Esophagus muscularis mucosa (tissue), 4 donors: ENCODE results near the gene COL5A1. TPM values are rescaled to one million over a fixed set of nuclear protein-coding genes. Genes with fewer than 3 reads are reported as not detected.

Experiments used
- DNase-seq: peaks from one replicate; pipeline ENCODE4 v3.0.0-alpha.2; 2017; ENCODE audit errors: extremely low spot score
- H3K27ac ChIP-seq, 4 donors: fragments of 200-600 bp; sonication (generic); replicated peaks in 1 of 4; 1 replicate in 3 of 4; 2 replicates in 1 of 4; pipeline ENCODE4 v1.5.1; 2016 to 2019; ENCODE audit warnings: mild to moderate bottlenecking in 1 of 4
- H3K27me3 ChIP-seq, 4 donors: fragments of 200-600 bp; sonication (generic); one replicate each; pipeline versions ENCODE4 v1.5.1 to v1.6.0; 2016 to 2019
- H3K36me3 ChIP-seq, 4 donors: fragments of 200-600 bp; sonication (generic); one replicate each; pipeline ENCODE4 v1.5.1; 2016 to 2019
- H3K4me1 ChIP-seq, 4 donors: fragments of 200-600 bp; sonication (generic); one replicate each; pipeline ENCODE4 v1.5.1; 2016 to 2019
- H3K4me3 ChIP-seq, 4 donors: fragments of 200-600 bp; sonication (generic); 1 replicate in 2 of 4; 2 replicates in 2 of 4; pipeline ENCODE4 v1.5.1; 2016 to 2019; ENCODE audit warnings: mild to moderate bottlenecking in 4 of 4, moderate library complexity in 1 of 4
- H3K9me3 ChIP-seq, 4 donors: fragments of 200-600 bp; sonication (generic); 1 replicate in 3 of 4; 2 replicates in 1 of 4; pipeline ENCODE4 v1.5.1; 2016 to 2019
- EP300 ChIP-seq: sonication (generic); formaldehyde crosslinking; IDR thresholded peaks from one replicate; pipeline ENCODE4 v1.6.1; 2017; ENCODE audit warnings: antibody characterized with exemption
- POLR2A ChIP-seq: fragments of 450-650 bp; IDR thresholded peaks from one replicate; pipeline ENCODE4 v1.6.1; 2017; ENCODE audit warnings: antibody characterized with exemption, moderate library complexity, mild to moderate bottlenecking, low read depth
- POLR2AphosphoS5 ChIP-seq, 2 donors: sonication (generic); formaldehyde crosslinking; IDR thresholded peaks; one replicate each; pipeline ENCODE4 v1.6.1; 2017; ENCODE audit warnings: antibody characterized with exemption in 2 of 2
- WGBS: methylation state at CpG from one replicate; pipeline ENCODE4 v1.1.5; 2018; 5-methylcytosine and 5-hydroxymethylcytosine counted together
- intact Hi-C: fragments of 100-400 bp; cut with DNase I; formaldehyde crosslinking; loops from one replicate; pipeline ENCODE4 v1.15.1; 2023
- total RNA-seq, 4 donors: library from RNA; depleted of rRNA; stranded (reverse); fragments of >200 nt; gene quantifications; one replicate each; pipeline versions ENCODE4 v1.1.0 to v1.2.1, GENCODE V29; 2016
- TF ChIP-seq, protein P1 (sequence below), 3 experiments: fragments of 200-600 bp in 2 of 3; fragments of 450-650 bp in 1 of 3; sonication (generic) in 2 of 3; IDR thresholded peaks; one replicate each; pipeline ENCODE4 v1.5.1; 2017 to 2019; ENCODE audit warnings: antibody characterized with exemption in 3 of 3, mild to moderate bottlenecking in 2 of 3, moderate library complexity in 1 of 3

Gene COL5A1
- total RNA-seq, 4 donors from 2014 or later, result 36.0 to 89.5 (median 56.4) TPM

DNA sequence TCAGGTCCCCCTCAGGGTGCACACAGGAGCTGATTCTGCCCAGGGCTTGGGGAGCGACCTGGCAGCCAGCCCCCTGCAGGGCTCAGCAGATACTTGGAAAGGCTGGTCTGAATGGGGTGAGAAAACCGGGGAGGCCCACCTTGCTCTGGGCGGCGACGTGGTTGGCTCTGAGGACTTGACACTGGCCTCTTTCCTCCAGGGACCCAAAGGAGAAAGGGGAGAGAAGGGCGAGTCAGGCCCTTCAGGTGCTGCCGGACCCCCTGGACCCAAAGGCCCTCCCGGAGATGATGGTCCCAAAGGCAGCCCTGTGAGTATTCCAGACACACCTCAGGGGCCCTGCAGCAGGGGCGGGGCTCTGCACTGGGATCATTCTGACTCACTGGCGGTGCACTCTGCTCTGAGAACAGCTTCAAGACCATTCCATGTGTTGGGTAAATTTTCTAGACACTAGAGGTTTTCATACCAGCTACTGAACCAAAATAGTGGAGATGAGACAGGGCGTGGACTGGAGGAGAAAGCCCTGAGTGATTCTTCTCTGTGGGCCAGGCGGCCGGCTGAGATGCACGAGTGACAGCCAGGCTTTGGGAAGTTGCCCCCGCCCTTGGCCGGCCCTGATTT, 173.1 kb downstream of the COL5A1 start:
- TF ChIP-seq, protein P1, sequence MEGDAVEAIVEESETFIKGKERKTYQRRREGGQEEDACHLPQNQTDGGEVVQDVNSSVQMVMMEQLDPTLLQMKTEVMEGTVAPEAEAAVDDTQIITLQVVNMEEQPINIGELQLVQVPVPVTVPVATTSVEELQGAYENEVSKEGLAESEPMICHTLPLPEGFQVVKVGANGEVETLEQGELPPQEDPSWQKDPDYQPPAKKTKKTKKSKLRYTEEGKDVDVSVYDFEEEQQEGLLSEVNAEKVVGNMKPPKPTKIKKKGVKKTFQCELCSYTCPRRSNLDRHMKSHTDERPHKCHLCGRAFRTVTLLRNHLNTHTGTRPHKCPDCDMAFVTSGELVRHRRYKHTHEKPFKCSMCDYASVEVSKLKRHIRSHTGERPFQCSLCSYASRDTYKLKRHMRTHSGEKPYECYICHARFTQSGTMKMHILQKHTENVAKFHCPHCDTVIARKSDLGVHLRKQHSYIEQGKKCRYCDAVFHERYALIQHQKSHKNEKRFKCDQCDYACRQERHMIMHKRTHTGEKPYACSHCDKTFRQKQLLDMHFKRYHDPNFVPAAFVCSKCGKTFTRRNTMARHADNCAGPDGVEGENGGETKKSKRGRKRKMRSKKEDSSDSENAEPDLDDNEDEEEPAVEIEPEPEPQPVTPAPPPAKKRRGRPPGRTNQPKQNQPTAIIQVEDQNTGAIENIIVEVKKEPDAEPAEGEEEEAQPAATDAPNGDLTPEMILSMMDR (IDR thresholded peaks at IDR 0.05), result no peak
- TF ChIP-seq POLR2AphosphoS5 (IDR thresholded peaks at IDR 0.05), result no peak
- no peak for TF ChIP-seq EP300
- no peak for TF ChIP-seq POLR2A
- H3K4me1 ChIP-seq, result peaks cover 0 to 12% (median 7%) of the 10 kb centered on the region in 4 donors
- peaks cover 35 to 99% (median 66%) of the 10 kb centered on the region in 4 donors for H3K36me3 ChIP-seq
- H3K4me3 ChIP-seq, result no peak overlapping the region
- intact Hi-C loops, result no loop called here
- no peak for DNase-seq
- no peaks in the 10 kb centered on the region for H3K9me3 ChIP-seq
- WGBS, result 87% methylated on average over 11 of the region's 16 CpGs
- H3K27ac ChIP-seq, result no peak overlapping the region
- no peaks in the 10 kb centered on the region for H3K27me3 ChIP-seq

DNA sequence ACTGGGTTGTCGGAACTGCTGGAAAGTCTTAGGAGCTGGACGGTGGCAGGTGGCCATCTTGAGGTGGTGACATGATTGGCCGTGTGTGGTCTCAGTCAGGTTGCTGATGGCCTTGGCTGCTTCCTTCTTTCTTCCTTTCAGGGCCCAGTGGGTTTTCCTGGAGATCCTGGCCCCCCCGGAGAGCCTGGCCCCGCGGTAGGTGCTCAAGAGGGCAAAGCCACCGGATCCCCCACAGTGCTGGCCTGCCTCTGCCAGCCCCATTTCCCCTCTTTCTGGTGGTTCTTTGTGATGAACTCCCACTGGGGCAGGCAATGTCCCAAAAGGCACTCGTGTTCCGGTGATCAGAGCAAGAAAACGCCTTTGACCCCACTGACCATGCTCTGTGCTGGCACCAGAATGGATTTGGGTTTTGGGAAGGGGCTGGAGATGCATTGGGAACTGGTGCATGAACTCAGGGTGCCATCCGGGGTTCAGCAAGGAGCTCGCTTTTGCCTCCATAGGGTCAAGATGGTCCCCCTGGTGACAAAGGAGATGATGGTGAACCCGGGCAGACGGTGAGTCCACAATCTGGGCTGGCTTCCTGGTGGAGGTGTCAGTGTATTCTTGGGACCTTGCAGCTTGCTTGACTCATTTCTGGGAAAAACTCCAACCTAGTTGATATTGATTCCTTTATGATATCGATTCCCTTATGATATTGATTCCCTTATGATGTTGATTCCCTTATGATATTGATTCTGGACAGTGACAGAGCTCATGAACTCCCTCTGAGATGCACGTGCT, 174.0 kb downstream of the COL5A1 start:
- Histone ChIP-seq H3K9me3 (no peaks in the 10 kb centered on the region), H3K36me3 (peaks cover 43 to 99% (median 72%) of the 10 kb centered on the region in 4 donors), H3K4me1 (peaks cover 0 to 11% (median 7%) of the 10 kb centered on the region in 4 donors), H3K27me3 (no peaks in the 10 kb centered on the region), H3K27ac (no peak overlapping the region), H3K4me3 (no peak overlapping the region)
- TF ChIP-seq POLR2A (no peak), EP300 (no peak), POLR2AphosphoS5 (IDR thresholded peaks at IDR 0.05) (no peak)
- TF ChIP-seq, protein P1 (IDR thresholded peaks at IDR 0.05), result no peak
- intact Hi-C loops, result no loop called here
- WGBS, result 94% methylated on average over 9 of the region's 16 CpGs
- DNase-seq, result no peak

DNA sequence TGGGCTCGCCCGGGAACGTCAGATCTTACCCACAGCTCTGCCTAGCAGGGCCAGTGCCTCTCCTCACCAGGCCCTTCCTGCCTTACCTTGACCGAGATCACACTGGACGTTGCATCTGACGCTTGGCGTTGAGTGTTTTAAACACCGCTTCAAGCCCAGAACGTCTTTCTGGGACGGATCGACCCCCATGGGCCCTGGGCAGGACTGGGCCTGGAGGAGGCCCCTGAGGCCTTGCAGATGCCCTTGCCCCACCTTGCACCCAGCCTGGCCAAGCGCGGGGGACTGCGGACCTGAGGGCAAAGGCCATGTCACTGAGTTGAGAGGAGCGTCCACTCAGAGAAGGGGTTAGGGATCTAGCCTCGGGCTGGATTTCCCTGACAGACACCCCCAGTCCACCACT, 174.7 kb downstream of the COL5A1 start:
- H3K27ac ChIP-seq, result no peak overlapping the region
- intact Hi-C loops, result no loop called here
- DNase-seq, result no peak
- H3K4me3 ChIP-seq, result no peak overlapping the region
- TF ChIP-seq POLR2AphosphoS5 (IDR thresholded peaks at IDR 0.05) (no peak), EP300 (no peak), POLR2A (no peak)
- TF ChIP-seq, protein P1 (IDR thresholded peaks at IDR 0.05), result no peak
- no peaks in the 10 kb centered on the region for H3K27me3 ChIP-seq
- WGBS, result 85% methylated on average over 16 of the region's 16 CpGs
- H3K4me1 ChIP-seq, result peaks cover 0 to 5% (median 4%) of the 10 kb centered on the region in 4 donors
- peaks cover 42 to 99% (median 73%) of the 10 kb centered on the region in 4 donors for H3K36me3 ChIP-seq
- no peaks in the 10 kb centered on the region for H3K9me3 ChIP-seq

DNA sequence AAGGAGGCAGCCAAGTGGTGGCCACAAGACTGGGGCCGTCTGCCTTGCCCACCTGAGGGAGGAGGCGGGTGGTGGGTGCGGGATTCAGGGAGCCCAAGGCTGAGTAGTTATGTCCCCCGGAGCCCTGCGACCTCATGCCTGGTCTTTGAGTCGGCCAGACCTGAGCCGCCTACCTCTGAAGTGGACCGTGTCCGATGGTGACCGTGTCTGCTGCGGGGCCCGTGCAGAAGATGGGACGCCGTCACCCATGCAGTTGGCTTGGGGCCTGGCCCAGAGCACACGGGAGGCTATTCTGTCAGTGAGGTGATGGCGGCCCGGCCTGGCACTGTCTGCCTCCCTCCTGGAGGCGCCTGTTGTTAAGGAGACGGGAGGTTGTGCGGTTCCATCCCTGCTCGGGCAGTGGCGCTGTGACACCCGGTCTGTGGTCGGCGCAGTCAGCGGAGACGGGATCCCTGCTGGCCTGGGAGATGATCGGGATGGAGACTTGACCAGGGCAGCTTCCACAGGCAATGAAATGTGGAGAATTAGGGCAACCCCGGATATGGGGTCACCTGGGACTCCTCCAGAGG, 176.5 kb downstream of the COL5A1 start:
- H3K4me1 ChIP-seq, result no peaks in the 10 kb centered on the region
- DNase-seq, result no peak
- TF ChIP-seq EP300 (no peak), POLR2AphosphoS5 (IDR thresholded peaks at IDR 0.05) (no peak), POLR2A (no peak)
- TF ChIP-seq, protein P1 (IDR thresholded peaks at IDR 0.05), result no peak
- WGBS, result 90% methylated on average over 22 of the region's 29 CpGs
- H3K36me3 ChIP-seq, result peaks cover 40 to 100% (median 75%) of the 10 kb centered on the region in 4 donors
- H3K9me3 ChIP-seq, result no peaks in the 10 kb centered on the region
- H3K4me3 ChIP-seq, result no peak overlapping the region
- intact Hi-C loops, result no loop called here
- no peaks in the 10 kb centered on the region for H3K27me3 ChIP-seq
- H3K27ac ChIP-seq, result no peak overlapping the region
